HCT116 (cell line): ENCODE results near the gene FZR1. TPM values are rescaled to one million over a fixed set of nuclear protein-coding genes. Genes with fewer than 3 reads are reported as not detected.

Experiments used
- ATAC-seq: fragments of 200-7000 bp; cut with Tn5 transposase; 2 replicates; pipeline ENCODE4 v1.9.1; 2020; ENCODE audit warnings: mild to moderate bottlenecking, moderate library complexity
- BruUV-seq: library from RNA; stranded (reverse); fragments of 400-500 nt; replicated peaks from 2 replicates; lab custom pipeline; 2021; lab: Mats Ljungman, UMichigan
- CTCF ChIA-PET: fragments of 300-600 bp; sonication (Branson Sonifier 250); formaldehyde crosslinking; loops from one replicate; lab custom pipeline; 2021; ENCODE audit warnings: antibody characterized with exemption; lab: Charles Lee
- POLR2A ChIA-PET: fragments of 300-600, 350-600 bp; sonication (Branson Sonifier 250); formaldehyde crosslinking; loops from one replicate; lab custom pipeline; 2021; ENCODE audit warnings: antibody characterized with exemption; lab: Charles Lee
- RAD21 ChIA-PET, 2 experiments: fragments of 300-600 bp; sonication (Branson Sonifier 250); formaldehyde crosslinking; loops; one replicate each; lab custom pipeline; 2023; ENCODE audit warnings: low total read pairs in 2 of 2; ENCODE audit not compliant: uncharacterized antibody in 2 of 2, unreplicated experiment in 2 of 2, low non-redundant PET in 1 of 2; lab: Charles Lee
- DNase-seq: peaks from one replicate; pipeline ENCODE4 v3.0.0-alpha.2; 2010; ENCODE audit warnings: low read depth, low spot score
- H2AFZ ChIP-seq: fragments of 200-600 bp; shearing (Covaris generic), sonication (generic); 2 replicates; pipeline ENCODE4 v1.6.1; 2017; ENCODE audit warnings: low read depth, mixed run types, mixed read lengths, antibody characterized with exemption, low read length; ENCODE audit not compliant: poor library complexity, severe bottlenecking
- H3K27ac ChIP-seq: 2 replicates; pipeline ENCODE4 v1.5.1; 2012; ENCODE audit warnings: low read depth, low read length
- H3K27me3 ChIP-seq: fragments of 200-600 bp; sonication (generic); 2 replicates; pipeline ENCODE4 v1.6.1; 2016; ENCODE audit warnings: mixed run types, low read length, mixed read lengths; ENCODE audit not compliant: insufficient read depth
- H3K36me3 ChIP-seq, 2 experiments: fragments of 200-500 bp in 1 of 2; fragments of 200-600 bp in 1 of 2; sonication (Bioruptor generic) in 1 of 2; sonication (generic) in 1 of 2; 2 replicates each; pipeline versions ENCODE4 v1.5.1 to v1.6.1; 2014 to 2016; ENCODE audit warnings: low read length in 2 of 2, inconsistent platforms in 1 of 2, mixed read lengths in 1 of 2, mixed run types in 1 of 2; ENCODE audit not compliant: insufficient read depth in 2 of 2, control insufficient read depth in 1 of 2
- H3K4me1 ChIP-seq, 2 experiments: fragments of 200-600 bp in 1 of 2; sonication (generic) in 1 of 2; 2 replicates each; pipeline versions ENCODE4 v1.5.1 to v1.6.1; 2012 to 2017; ENCODE audit warnings: low read length in 2 of 2, inconsistent platforms in 1 of 2, mild to moderate bottlenecking in 1 of 2, mixed read lengths in 1 of 2, mixed run types in 1 of 2, moderate library complexity in 1 of 2; ENCODE audit not compliant: insufficient read depth in 2 of 2, control insufficient read depth in 1 of 2
- H3K4me2 ChIP-seq: fragments of 200-600 bp; sonication (generic); 2 replicates; pipeline ENCODE4 v1.6.1; 2017; ENCODE audit warnings: mixed run types, low read length, mixed read lengths
- H3K4me3 ChIP-seq, 2 experiments: fragments of 200-600 bp in 1 of 2; sonication (generic) in 1 of 2; replicated peaks in 1 of 2; 2 replicates each; pipeline ENCODE4 v1.5.1; 2011 to 2016; ENCODE audit warnings: low read length in 2 of 2, control low read depth in 1 of 2, low read depth in 1 of 2, mild to moderate bottlenecking in 1 of 2, mixed read lengths in 1 of 2, mixed run types in 1 of 2
- H3K79me2 ChIP-seq: fragments of 200-600 bp; sonication (generic); 2 replicates; pipeline ENCODE4 v1.6.1; 2017; ENCODE audit warnings: mild to moderate bottlenecking, mixed run types, low read length, moderate library complexity, mixed read lengths; ENCODE audit not compliant: insufficient read depth
- H3K9ac ChIP-seq: fragments of 200-600 bp; sonication (generic); 2 replicates; pipeline ENCODE4 v1.6.1; 2016; ENCODE audit warnings: low read length, mixed read lengths
- H3K9me2 ChIP-seq: fragments of 200-600 bp; sonication (generic), shearing (Covaris generic); 2 replicates; pipeline ENCODE4 v1.6.1; 2017; ENCODE audit warnings: mixed run types, mild to moderate bottlenecking, moderate library complexity; ENCODE audit not compliant: insufficient read depth
- H3K9me3 ChIP-seq, 2 experiments: fragments of 200-500 bp in 1 of 2; fragments of 200-600 bp in 1 of 2; sonication (Bioruptor generic) in 1 of 2; sonication (generic) in 1 of 2; 2 replicates each; pipeline ENCODE4 v1.6.1; 2014 to 2017; ENCODE audit warnings: low read length in 2 of 2, mixed read lengths in 2 of 2, inconsistent platforms in 1 of 2, low read depth in 1 of 2, mild to moderate bottlenecking in 1 of 2, mixed run types in 1 of 2, moderate library complexity in 1 of 2; ENCODE audit not compliant: control insufficient read depth in 1 of 2, insufficient read depth in 1 of 2
- H4K20me1 ChIP-seq: fragments of 200-600 bp; sonication (generic), shearing (Covaris generic); 2 replicates; pipeline ENCODE4 v1.6.1; 2017; ENCODE audit warnings: mixed run types, mild to moderate bottlenecking, moderate library complexity; ENCODE audit not compliant: insufficient read depth
- CBX3 ChIP-seq: IDR thresholded peaks from 2 replicates; pipeline ENCODE4 v1.6.1; 2012; ENCODE audit warnings: low read depth
- CTCF ChIP-seq, 3 experiments: fragments of 200-600 bp in 1 of 3; sonication (generic) in 1 of 3; IDR thresholded peaks in 2 of 3; conservative IDR thresholded peaks in 1 of 3; 2 replicates each; pipeline ENCODE4 v1.5.1; 2012 to 2017; ENCODE audit warnings: low read depth in 2 of 3, low read length in 2 of 3, antibody characterized with exemption in 1 of 3, borderline replicate concordance in 1 of 3, control low read depth in 1 of 3, mild to moderate bottlenecking in 1 of 3, mixed read lengths in 1 of 3, mixed run types in 1 of 3, moderate library complexity in 1 of 3; ENCODE audit not compliant: insufficient read depth in 1 of 3
- EGR1 ChIP-seq: IDR thresholded peaks from 2 replicates; pipeline ENCODE4 v1.6.1; 2012; ENCODE audit warnings: low read depth
- ELF1 ChIP-seq: IDR thresholded peaks from 2 replicates; pipeline ENCODE4 v1.6.1; 2012; ENCODE audit warnings: low read depth, borderline replicate concordance
- EZH2 ChIP-seq: fragments of 200-600 bp; sonication (generic); IDR thresholded peaks from 2 replicates; pipeline ENCODE4 v1.6.1; 2017; ENCODE audit warnings: antibody characterized with exemption, mixed run types
- EZH2phosphoT487 ChIP-seq: fragments of 200-600 bp; IDR thresholded peaks from 2 replicates; pipeline ENCODE4 v1.6.1; 2018; ENCODE audit warnings: antibody characterized with exemption, borderline replicate concordance
- JUND ChIP-seq: IDR thresholded peaks from 2 replicates; pipeline ENCODE4 v1.6.1; 2012
- MAX ChIP-seq: IDR thresholded peaks from 2 replicates; pipeline ENCODE4 v1.6.1; 2012
- POLR2A ChIP-seq: IDR thresholded peaks from 2 replicates; pipeline ENCODE4 v1.7.0; 2011; ENCODE audit warnings: borderline replicate concordance; ENCODE audit not compliant: insufficient read depth, insufficient read length; ENCODE audit errors: extremely low read depth
- POLR2AphosphoS5 ChIP-seq: IDR thresholded peaks from 2 replicates; pipeline ENCODE4 v1.6.1; 2011; ENCODE audit warnings: mild to moderate bottlenecking, low read depth, low read length, moderate library complexity
- REST ChIP-seq: IDR thresholded peaks from 2 replicates; pipeline ENCODE4 v1.6.1; 2012; ENCODE audit warnings: low read depth
- SIN3A ChIP-seq: IDR thresholded peaks from 2 replicates; pipeline ENCODE4 v1.6.1; 2012; ENCODE audit warnings: low read depth
- SP1 ChIP-seq: IDR thresholded peaks from 2 replicates; pipeline ENCODE4 v1.6.1; 2012; ENCODE audit warnings: low read depth
- SRF ChIP-seq: IDR thresholded peaks from 2 replicates; pipeline ENCODE4 v1.6.1; 2012; ENCODE audit warnings: low read depth
- TCF7L2 ChIP-seq: IDR thresholded peaks from 2 replicates; pipeline ENCODE4 v1.7.0; 2011; ENCODE audit warnings: borderline replicate concordance, inconsistent platforms; ENCODE audit not compliant: insufficient read depth, insufficient read length; ENCODE audit errors: extremely low read depth
- ZBTB33 ChIP-seq: IDR thresholded peaks from 2 replicates; pipeline ENCODE4 v1.6.1; 2011; ENCODE audit warnings: mild to moderate bottlenecking, low read length, moderate library complexity; ENCODE audit not compliant: insufficient replicate concordance; ENCODE audit errors: extremely low read depth
- ZNF274 ChIP-seq: fragments of 200-500 bp; sonication (Bioruptor generic); IDR thresholded peaks from 2 replicates; pipeline ENCODE4 v1.6.1; 2014; ENCODE audit warnings: mild to moderate bottlenecking, low read depth, low read length, inconsistent platforms
- intact Hi-C: fragments of 100-400 bp; cut with micrococcal nuclease; formaldehyde crosslinking; loops from 2 replicates; pipeline ENCODE4 v1.10.0; 2022
- total RNA-seq: library from RNA; stranded (reverse); gene quantifications from one replicate; pipeline ENCODE4 v1.2.1, GENCODE V29; 2021; ENCODE audit not compliant: unreplicated experiment

FZR1 gene
- total RNA-seq, 1 experiment from 2014 or later, result 60.3 TPM

GRCh38 chr19:3565139-3565538, 59.0 kb downstream of the FZR1 start:
- Histone ChIP-seq H3K79me2 (no peaks in the 10 kb centered on the region), H3K4me3 (peak overlapping the region; percentile 30 to 53), H3K27me3 (no peaks in the 10 kb centered on the region), H2AFZ (no peak overlapping the region), H3K4me1 (peaks cover 59 to 85% of the 10 kb centered on the region in 2 experiments), H3K27ac (peak overlapping the region; percentile 77), H3K9ac (peak overlapping the region; percentile 65), H4K20me1 (no peaks in the 10 kb centered on the region), H3K9me3 (no peaks in the 10 kb centered on the region), H3K36me3 (no peaks in the 10 kb centered on the region), H3K4me2 (peak overlapping the region; percentile 82), H3K9me2 (no peaks in the 10 kb centered on the region)
- ATAC-seq (peak; percentile 77), DNase-seq (peak; percentile 81)
- RAD21 ChIA-PET, result interaction anchor here in 1 of 2 experiments (0.7 kb wide), 1 partner anchor 66 kb away, joined by 3 read pairs; no protein-coding TSS in a partner anchor
- no TSS peak for BruUV-seq
- TF ChIP-seq EZH2phosphoT487 (no peak), CTCF (IDR thresholded peaks at IDR 0.05 in 2 of 3, conservative IDR thresholded peaks at IDR 0.05 in 1 of 3; ENCODE audit: borderline replicate concordance in 1 of 3, insufficient read depth in 1 of 3, low read depth in 2 of 3, low read length in 2 of 3) (no peak), REST (no peak), ZNF274 (no peak), SIN3A (peak; percentile 58; the same call in 1 of the 2 replicates), TCF7L2 (no peak), POLR2A (no peak), POLR2AphosphoS5 (peak; percentile 24; the same call in 1 of the 2 replicates), SRF (no peak), EZH2 (no peak), CBX3 (peak; percentile 77), ZBTB33 (no peak), MAX (peak; percentile 77), SP1 (peak; percentile 57; the same call in 1 of the 2 replicates), JUND (peak; percentile 88), ELF1 (no peak), EGR1 (no peak)
- intact Hi-C loops, result no loop called here
- POLR2A ChIA-PET, result interaction anchor here (0.7 to 1.6 kb wide), 3 partner anchors 10 to 493 kb away, joined by 5 to 7 read pairs (median 5); no protein-coding TSS in a partner anchor
- CTCF ChIA-PET, result interaction anchor here (0.7 kb wide), 1 partner anchor 32 kb away, joined by 3 read pairs; no protein-coding TSS in a partner anchor
